Measurements from ENCODE around the gene P2RY12.

P2RY12 gene

DNA sequence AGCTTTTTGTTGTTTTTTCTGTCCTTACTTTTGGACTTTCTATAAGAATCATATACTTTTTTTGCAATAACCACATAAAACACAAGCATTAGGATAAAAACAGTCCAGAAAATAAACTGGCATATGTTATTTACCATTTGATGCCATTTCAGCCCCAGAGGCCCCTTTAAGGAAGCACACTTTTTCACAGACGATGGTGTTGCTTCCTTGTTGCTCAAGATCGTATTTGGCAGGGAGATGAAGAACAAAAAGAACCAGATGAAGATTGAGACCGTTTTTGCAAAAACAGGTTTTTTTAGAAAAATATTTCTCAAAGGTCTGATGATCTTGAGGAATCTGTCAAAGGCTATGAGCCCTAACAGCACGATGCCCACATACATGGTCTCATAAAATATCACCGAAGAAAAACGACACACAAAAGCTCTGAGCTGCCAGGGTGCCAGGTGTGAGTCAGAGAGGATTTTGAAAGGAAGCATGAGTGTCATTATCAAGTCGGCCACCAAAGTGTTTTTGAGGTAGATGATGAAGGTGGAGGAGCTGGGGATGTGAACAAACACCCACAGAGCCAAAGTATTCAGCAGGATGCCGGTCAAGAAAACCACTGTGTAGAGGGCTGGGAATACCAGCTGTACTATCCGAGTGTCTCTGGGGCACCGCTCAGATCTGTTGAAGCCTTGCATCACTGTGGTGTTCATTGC is 56.1 kb downstream of the P2RY12 start:
- in situ Hi-C loops (cut with MboI; ENCODE audit: low sequenced_read_pairs, unreplicated experiment), result no loop called here
- TF ChIP-seq, protein P1, sequence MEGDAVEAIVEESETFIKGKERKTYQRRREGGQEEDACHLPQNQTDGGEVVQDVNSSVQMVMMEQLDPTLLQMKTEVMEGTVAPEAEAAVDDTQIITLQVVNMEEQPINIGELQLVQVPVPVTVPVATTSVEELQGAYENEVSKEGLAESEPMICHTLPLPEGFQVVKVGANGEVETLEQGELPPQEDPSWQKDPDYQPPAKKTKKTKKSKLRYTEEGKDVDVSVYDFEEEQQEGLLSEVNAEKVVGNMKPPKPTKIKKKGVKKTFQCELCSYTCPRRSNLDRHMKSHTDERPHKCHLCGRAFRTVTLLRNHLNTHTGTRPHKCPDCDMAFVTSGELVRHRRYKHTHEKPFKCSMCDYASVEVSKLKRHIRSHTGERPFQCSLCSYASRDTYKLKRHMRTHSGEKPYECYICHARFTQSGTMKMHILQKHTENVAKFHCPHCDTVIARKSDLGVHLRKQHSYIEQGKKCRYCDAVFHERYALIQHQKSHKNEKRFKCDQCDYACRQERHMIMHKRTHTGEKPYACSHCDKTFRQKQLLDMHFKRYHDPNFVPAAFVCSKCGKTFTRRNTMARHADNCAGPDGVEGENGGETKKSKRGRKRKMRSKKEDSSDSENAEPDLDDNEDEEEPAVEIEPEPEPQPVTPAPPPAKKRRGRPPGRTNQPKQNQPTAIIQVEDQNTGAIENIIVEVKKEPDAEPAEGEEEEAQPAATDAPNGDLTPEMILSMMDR (IDR thresholded peaks at IDR 0.05; ENCODE audit: borderline replicate concordance, control extremely low read depth, extremely low read depth, insufficient read depth, missing control alignments), result no peak
- DNase-seq (ENCODE audit: low spot score), result no peak

DNA sequence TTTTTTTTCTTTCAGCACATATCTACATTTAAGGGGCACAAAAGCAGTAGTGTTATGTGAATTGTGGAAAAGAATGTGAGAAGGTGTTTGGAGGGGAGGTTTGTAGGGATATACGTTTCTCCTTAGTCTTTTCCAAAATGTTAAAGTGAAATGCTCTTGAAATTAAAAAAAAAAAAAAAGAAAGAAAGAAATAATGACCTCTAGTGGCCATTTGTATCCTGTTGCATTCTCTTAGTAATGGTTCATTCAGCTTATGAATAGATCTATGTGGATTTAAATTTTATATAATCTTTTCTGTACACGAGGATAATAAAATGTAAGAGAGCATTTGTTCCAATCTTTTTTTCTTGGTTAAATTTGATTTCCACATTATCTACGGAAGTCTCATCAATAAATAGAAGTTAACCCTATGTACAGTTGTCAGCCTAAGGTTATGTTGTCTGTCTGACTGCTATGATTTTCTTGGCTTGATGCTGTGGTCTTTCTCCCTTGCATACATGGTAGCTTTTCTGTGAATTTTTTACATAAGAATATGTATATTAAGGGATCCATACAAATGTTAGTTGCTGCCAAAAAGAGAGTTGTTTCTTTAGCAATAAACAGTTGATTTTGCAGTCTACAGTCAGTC is 56.9 kb downstream of the P2RY12 start:
- DNase-seq (ENCODE audit: low spot score), result peak; percentile 17
- in situ Hi-C loops (cut with MboI; ENCODE audit: low sequenced_read_pairs, unreplicated experiment), result no loop called here
- TF ChIP-seq, protein P1 (IDR thresholded peaks at IDR 0.05; ENCODE audit: borderline replicate concordance, control extremely low read depth, extremely low read depth, insufficient read depth, missing control alignments), result peak; percentile 26

DNA sequence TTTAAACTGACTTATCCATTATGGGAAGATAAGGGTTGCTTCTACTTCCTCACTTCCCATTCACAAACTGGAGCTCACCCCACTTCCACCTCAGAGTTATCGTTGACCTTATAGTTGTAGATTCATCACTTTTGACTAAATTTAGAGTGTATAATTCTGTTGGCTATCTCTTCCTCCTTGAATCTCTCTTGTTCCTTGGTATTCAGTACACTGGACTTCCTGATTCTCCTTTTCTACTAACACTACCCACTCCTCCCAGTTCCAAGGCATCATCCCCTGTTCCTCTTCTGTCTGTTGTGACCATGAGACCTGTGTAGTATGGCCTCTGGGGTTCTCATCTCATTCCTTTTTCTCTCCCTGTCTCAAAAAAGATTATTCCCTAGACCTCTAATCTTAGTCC is 62.0 kb downstream of the P2RY12 start:
- DNase-seq (ENCODE audit: low spot score), result no peak
- in situ Hi-C loops (cut with MboI; ENCODE audit: low sequenced_read_pairs, unreplicated experiment), result no loop called here
- TF ChIP-seq, protein P1 (IDR thresholded peaks at IDR 0.05; ENCODE audit: borderline replicate concordance, control extremely low read depth, extremely low read depth, insufficient read depth, missing control alignments), result no peak

DNA sequence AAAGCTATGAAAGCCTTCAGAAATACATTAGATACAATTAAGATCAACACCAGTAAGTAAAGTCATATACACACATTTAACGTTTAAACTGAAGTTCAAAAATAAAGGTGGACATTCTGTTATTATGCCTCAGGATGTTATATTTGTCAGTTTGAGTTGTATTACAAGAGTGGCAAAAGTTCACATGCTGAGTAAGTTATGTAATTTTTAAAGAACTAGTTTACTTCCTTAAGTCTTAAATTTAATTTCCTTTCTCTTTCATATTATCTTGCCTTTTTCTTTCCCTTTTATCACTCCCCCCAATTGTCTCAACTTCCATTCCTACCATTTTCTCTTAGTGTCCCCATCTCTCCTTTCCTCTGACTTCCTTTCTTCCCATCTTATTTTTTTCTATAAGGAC is 63.0 kb downstream of the P2RY12 start:
- in situ Hi-C loops (cut with MboI; ENCODE audit: low sequenced_read_pairs, unreplicated experiment), result no loop called here
- DNase-seq (ENCODE audit: low spot score), result no peak
- TF ChIP-seq, protein P1 (IDR thresholded peaks at IDR 0.05; ENCODE audit: borderline replicate concordance, control extremely low read depth, extremely low read depth, insufficient read depth, missing control alignments), result no peak

DNA sequence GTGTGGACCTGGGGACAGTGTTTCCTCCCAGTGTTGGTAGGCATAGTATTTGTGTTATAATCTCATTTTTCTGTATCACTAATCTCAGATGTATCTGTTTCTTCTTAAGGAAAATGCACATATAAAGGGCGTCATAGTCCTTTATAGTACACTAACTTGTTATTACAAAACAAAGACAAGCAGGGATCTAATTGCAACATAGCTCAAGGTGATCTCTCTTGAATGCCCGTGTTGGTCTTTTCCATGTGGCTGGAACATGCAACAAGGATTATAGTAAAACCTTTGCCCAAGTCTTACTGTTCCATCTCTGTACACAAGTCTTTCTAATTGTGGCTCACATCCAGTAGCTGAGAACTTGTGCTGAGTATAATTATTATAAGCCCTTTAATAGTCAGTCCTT is 64.4 kb downstream of the P2RY12 start:
- in situ Hi-C loops (cut with MboI; ENCODE audit: low sequenced_read_pairs, unreplicated experiment), result no loop called here
- DNase-seq (ENCODE audit: low spot score), result no peak
- TF ChIP-seq, protein P1 (IDR thresholded peaks at IDR 0.05; ENCODE audit: borderline replicate concordance, control extremely low read depth, extremely low read depth, insufficient read depth, missing control alignments), result no peak

DNA sequence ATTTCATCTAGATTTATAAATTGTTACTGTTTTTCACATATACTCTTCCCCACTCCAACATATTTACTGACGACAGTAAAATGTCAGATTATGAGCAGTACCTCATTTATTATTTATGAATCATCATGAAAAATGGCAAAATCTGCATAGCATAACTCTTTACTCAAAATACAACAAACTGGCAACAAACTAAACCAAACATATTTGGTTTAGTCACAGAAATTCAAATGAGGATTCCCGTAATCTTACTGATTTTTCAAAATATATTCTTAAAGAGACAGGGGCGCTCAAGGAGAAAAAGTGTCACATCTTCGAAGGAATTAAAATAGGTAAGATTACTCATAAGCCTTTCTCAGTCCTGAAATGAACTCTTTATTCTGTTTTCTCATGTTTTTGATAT is 64.9 kb downstream of the P2RY12 start:
- TF ChIP-seq, protein P1 (IDR thresholded peaks at IDR 0.05; ENCODE audit: borderline replicate concordance, control extremely low read depth, extremely low read depth, insufficient read depth, missing control alignments), result no peak
- DNase-seq (ENCODE audit: low spot score), result no peak
- in situ Hi-C loops (cut with MboI; ENCODE audit: low sequenced_read_pairs, unreplicated experiment), result no loop called here
